Measurements from ENCODE around the gene ACVR1.

Gene ACVR1

GRCh38 chr2:157836531-157836930 is 39.6 kb downstream of the ACVR1 start:
- H4K20me1 ChIP-seq (ENCODE audit: control insufficient read depth, insufficient read depth, low read depth, low read length) = no peaks in the 10 kb centered on the region
- no peaks in the 10 kb centered on the region for H3F3A ChIP-seq (ENCODE audit: control insufficient read depth, insufficient read depth)
- no peaks in the 10 kb centered on the region for H3K9me2 ChIP-seq (replicated peaks; ENCODE audit: control insufficient read depth, low read length)
- no peak overlapping the region for H3K27ac ChIP-seq (ENCODE audit: low read depth, low read length)
- TF ChIP-seq EZH2phosphoT487 (IDR thresholded peaks at IDR 0.05; ENCODE audit: borderline replicate concordance, low read length) = no peak
- TF ChIP-seq, protein P1, sequence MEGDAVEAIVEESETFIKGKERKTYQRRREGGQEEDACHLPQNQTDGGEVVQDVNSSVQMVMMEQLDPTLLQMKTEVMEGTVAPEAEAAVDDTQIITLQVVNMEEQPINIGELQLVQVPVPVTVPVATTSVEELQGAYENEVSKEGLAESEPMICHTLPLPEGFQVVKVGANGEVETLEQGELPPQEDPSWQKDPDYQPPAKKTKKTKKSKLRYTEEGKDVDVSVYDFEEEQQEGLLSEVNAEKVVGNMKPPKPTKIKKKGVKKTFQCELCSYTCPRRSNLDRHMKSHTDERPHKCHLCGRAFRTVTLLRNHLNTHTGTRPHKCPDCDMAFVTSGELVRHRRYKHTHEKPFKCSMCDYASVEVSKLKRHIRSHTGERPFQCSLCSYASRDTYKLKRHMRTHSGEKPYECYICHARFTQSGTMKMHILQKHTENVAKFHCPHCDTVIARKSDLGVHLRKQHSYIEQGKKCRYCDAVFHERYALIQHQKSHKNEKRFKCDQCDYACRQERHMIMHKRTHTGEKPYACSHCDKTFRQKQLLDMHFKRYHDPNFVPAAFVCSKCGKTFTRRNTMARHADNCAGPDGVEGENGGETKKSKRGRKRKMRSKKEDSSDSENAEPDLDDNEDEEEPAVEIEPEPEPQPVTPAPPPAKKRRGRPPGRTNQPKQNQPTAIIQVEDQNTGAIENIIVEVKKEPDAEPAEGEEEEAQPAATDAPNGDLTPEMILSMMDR (IDR thresholded peaks at IDR 0.05; ENCODE audit: low read depth, low read length, poor library complexity, severe bottlenecking) = no peak
- H3K36me3 ChIP-seq (ENCODE audit: control insufficient read depth, low read length) = no peaks in the 10 kb centered on the region
- H3K27me3 ChIP-seq (ENCODE audit: control insufficient read depth, low read length) = no peaks in the 10 kb centered on the region
- H3K9me3 ChIP-seq (ENCODE audit: control insufficient read depth, insufficient read depth, low read length) = no peaks in the 10 kb centered on the region
- H3K4me2 ChIP-seq (ENCODE audit: low read length) = no peak overlapping the region
- H3K79me2 ChIP-seq (ENCODE audit: control insufficient read depth, low read length) = no peaks in the 10 kb centered on the region
- H3K4me1 ChIP-seq (ENCODE audit: control insufficient read depth, low read length) = no peaks in the 10 kb centered on the region
- H3K4me3 ChIP-seq (ENCODE audit: low read length) = no peak overlapping the region

DNA sequence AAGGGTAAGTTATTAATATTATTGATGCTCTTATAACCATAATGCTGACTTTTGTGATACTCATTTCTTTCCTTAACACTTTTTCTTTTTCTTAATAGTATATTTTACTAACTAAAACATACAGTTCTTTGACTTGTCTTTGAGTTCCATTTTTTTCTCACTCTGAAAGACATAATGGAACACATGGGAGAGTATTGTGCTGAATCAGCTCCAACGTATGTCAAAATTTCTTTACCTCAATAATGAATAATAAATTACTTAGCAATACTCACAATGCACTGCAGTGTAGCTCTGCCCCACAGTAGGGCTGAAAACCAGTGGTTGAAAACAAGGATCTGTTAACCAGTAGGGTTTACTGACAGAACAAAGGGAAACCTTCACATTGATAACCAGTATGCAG is 40.7 kb downstream of the ACVR1 start:
- Histone ChIP-seq H3K79me2 (ENCODE audit: control insufficient read depth, low read length) (no peaks in the 10 kb centered on the region), H3K27ac (ENCODE audit: low read depth, low read length) (no peak overlapping the region), H4K20me1 (ENCODE audit: control insufficient read depth, insufficient read depth, low read depth, low read length) (no peaks in the 10 kb centered on the region), H3F3A (ENCODE audit: control insufficient read depth, insufficient read depth) (no peaks in the 10 kb centered on the region), H3K4me2 (ENCODE audit: low read length) (no peak overlapping the region), H3K27me3 (ENCODE audit: control insufficient read depth, low read length) (no peaks in the 10 kb centered on the region), H3K4me1 (ENCODE audit: control insufficient read depth, low read length) (no peaks in the 10 kb centered on the region), H3K4me3 (ENCODE audit: low read length) (no peak overlapping the region), H3K9me3 (ENCODE audit: control insufficient read depth, insufficient read depth, low read length) (no peaks in the 10 kb centered on the region), H3K9me2 (replicated peaks; ENCODE audit: control insufficient read depth, low read length) (no peaks in the 10 kb centered on the region), H3K36me3 (ENCODE audit: control insufficient read depth, low read length) (no peaks in the 10 kb centered on the region)
- no peak for TF ChIP-seq EZH2phosphoT487 (IDR thresholded peaks at IDR 0.05; ENCODE audit: borderline replicate concordance, low read length)
- TF ChIP-seq, protein P1 (IDR thresholded peaks at IDR 0.05; ENCODE audit: low read depth, low read length, poor library complexity, severe bottlenecking) = no peak

DNA sequence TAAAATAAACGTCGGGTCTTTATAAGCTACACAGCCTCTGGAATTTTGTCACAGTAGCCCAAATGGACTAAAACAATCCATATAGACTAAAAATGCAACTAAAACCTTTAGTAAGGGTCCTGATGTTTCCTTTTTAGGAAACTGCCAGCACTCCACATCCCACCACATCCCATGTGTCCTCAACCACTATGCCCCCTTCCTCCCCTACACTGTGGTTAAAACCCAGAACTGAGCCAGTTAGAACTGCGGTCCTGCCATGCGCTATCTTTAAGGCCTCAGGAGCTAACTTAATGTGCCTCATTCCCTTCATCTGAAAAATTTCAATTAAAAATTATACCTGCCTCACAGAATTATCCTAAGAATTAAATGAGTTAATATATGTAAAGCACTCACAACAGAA is 41.1 kb downstream of the ACVR1 start:
- H3K79me2 ChIP-seq (ENCODE audit: control insufficient read depth, low read length) = no peaks in the 10 kb centered on the region
- H4K20me1 ChIP-seq (ENCODE audit: control insufficient read depth, insufficient read depth, low read depth, low read length) = no peaks in the 10 kb centered on the region
- H3K4me1 ChIP-seq (ENCODE audit: control insufficient read depth, low read length) = no peaks in the 10 kb centered on the region
- H3K4me3 ChIP-seq (ENCODE audit: low read length) = no peak overlapping the region
- H3K9me3 ChIP-seq (ENCODE audit: control insufficient read depth, insufficient read depth, low read length) = no peaks in the 10 kb centered on the region
- H3K27ac ChIP-seq (ENCODE audit: low read depth, low read length) = no peak overlapping the region
- H3K9me2 ChIP-seq (replicated peaks; ENCODE audit: control insufficient read depth, low read length) = no peaks in the 10 kb centered on the region
- no peaks in the 10 kb centered on the region for H3F3A ChIP-seq (ENCODE audit: control insufficient read depth, insufficient read depth)
- TF ChIP-seq, protein P1 (IDR thresholded peaks at IDR 0.05; ENCODE audit: low read depth, low read length, poor library complexity, severe bottlenecking) = no peak
- TF ChIP-seq EZH2phosphoT487 (IDR thresholded peaks at IDR 0.05; ENCODE audit: borderline replicate concordance, low read length) = no peak
- H3K27me3 ChIP-seq (ENCODE audit: control insufficient read depth, low read length) = no peaks in the 10 kb centered on the region
- no peaks in the 10 kb centered on the region for H3K36me3 ChIP-seq (ENCODE audit: control insufficient read depth, low read length)
- no peak overlapping the region for H3K4me2 ChIP-seq (ENCODE audit: low read length)

- Histone ChIP-seq H3K4me3 (ENCODE audit: low read length) (no peak overlapping the region), H3K9me2 (replicated peaks; ENCODE audit: control insufficient read depth, low read length) (no peaks in the 10 kb centered on the region), H3K27ac (ENCODE audit: low read depth, low read length) (no peak overlapping the region), H3K9me3 (ENCODE audit: control insufficient read depth, insufficient read depth, low read length) (no peaks in the 10 kb centered on the region), H3K4me2 (ENCODE audit: low read length) (no peak overlapping the region), H3F3A (ENCODE audit: control insufficient read depth, insufficient read depth) (no peaks in the 10 kb centered on the region), H4K20me1 (ENCODE audit: control insufficient read depth, insufficient read depth, low read depth, low read length) (no peaks in the 10 kb centered on the region), H3K4me1 (ENCODE audit: control insufficient read depth, low read length) (no peaks in the 10 kb centered on the region), H3K27me3 (ENCODE audit: control insufficient read depth, low read length) (no peaks in the 10 kb centered on the region), H3K36me3 (ENCODE audit: control insufficient read depth, low read length) (no peaks in the 10 kb centered on the region), H3K79me2 (ENCODE audit: control insufficient read depth, low read length) (no peaks in the 10 kb centered on the region)
- no peak for TF ChIP-seq EZH2phosphoT487 (IDR thresholded peaks at IDR 0.05; ENCODE audit: borderline replicate concordance, low read length)
- TF ChIP-seq, protein P1 (IDR thresholded peaks at IDR 0.05; ENCODE audit: low read depth, low read length, poor library complexity, severe bottlenecking) = no peak
Measured at GRCh38 chr2:157833721-157834120, 42.4 kb downstream of the ACVR1 start.
